ENCODE data around the gene FOXO1. TPM values are rescaled to one million over a fixed set of nuclear protein-coding genes. Genes with fewer than 3 reads are reported as not detected.
A peak's percentile ranks its signal among the peaks of the same experiment; 100 is the strongest.

FOXO1 gene
- total and polyA plus RNA-seq, 9 of the 15 experiments (the other 6 are each of a cell fraction or from before 2014, with no cell fraction given), result 0.04 to 0.73 (median 0.20) TPM

- TF ChIP-seq RBFOX2 (IDR thresholded peaks at IDR 0.05; ENCODE audit: low read depth, low read length), result peak; percentile 55; the same call in 1 of the 2 replicates
- TF ChIP-seq NRF1 (conservative IDR thresholded peaks at IDR 0.05 in 1 of 2, IDR thresholded peaks at IDR 0.05 in 1 of 2), result peak in 1 of 2 experiments; percentile 10; a peak in 1 of 4 replicates
- TF ChIP-seq ARID2 (IDR thresholded peaks at IDR 0.05), result no peak
- TF ChIP-seq KLF10 (CRISPR knock-in tag; IDR thresholded peaks at IDR 0.05), result no peak
- TF ChIP-seq PHF8 (IDR thresholded peaks at IDR 0.05; ENCODE audit: borderline replicate concordance, low read length), result peak; percentile 24; the same call in 1 of the 2 replicates
- no peak for TF ChIP-seq NCOA1 (IDR thresholded peaks at IDR 0.05; ENCODE audit: low read depth)
- peak; percentile 73 for TF ChIP-seq L3MBTL2 (IDR thresholded peaks at IDR 0.05)
- TF ChIP-seq VEZF1 (CRISPR knock-in tag; IDR thresholded peaks at IDR 0.05), result peak; percentile 47; the same call in 1 of the 2 replicates
- TF ChIP-seq FOXP1 (CRISPR knock-in tag; IDR thresholded peaks at IDR 0.05), result 0 out of 2 replicates have a peak, but pooled peaks have one; percentile 25
- no peak for TF ChIP-seq ILK (tag; IDR thresholded peaks at IDR 0.05; ENCODE audit: borderline replicate concordance, low read depth)
- no peak for TF ChIP-seq ZNF586 (CRISPR knock-in tag; conservative IDR thresholded peaks at IDR 0.05)
- TF ChIP-seq LCOR (CRISPR knock-in tag; IDR thresholded peaks at IDR 0.05), result no peak
- TF ChIP-seq ZNF274 (IDR thresholded peaks at IDR 0.05; ENCODE audit: borderline replicate concordance, low read depth, low read length), result no peak
- 0 out of 2 replicates have a peak, but pooled peaks have one; percentile 6 for TF ChIP-seq EGR1 (conservative IDR thresholded peaks at IDR 0.05)
- TF ChIP-seq, protein P1, sequence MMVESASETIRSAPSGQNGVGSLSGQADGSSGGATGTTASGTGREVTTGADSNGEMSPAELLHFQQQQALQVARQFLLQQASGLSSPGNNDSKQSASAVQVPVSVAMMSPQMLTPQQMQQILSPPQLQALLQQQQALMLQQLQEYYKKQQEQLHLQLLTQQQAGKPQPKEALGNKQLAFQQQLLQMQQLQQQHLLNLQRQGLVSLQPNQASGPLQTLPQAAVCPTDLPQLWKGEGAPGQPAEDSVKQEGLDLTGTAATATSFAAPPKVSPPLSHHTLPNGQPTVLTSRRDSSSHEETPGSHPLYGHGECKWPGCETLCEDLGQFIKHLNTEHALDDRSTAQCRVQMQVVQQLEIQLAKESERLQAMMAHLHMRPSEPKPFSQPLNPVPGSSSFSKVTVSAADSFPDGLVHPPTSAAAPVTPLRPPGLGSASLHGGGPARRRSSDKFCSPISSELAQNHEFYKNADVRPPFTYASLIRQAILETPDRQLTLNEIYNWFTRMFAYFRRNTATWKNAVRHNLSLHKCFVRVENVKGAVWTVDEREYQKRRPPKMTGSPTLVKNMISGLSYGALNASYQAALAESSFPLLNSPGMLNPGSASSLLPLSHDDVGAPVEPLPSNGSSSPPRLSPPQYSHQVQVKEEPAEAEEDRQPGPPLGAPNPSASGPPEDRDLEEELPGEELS (CRISPR knock-in tag; IDR thresholded peaks at IDR 0.05; ENCODE audit: borderline replicate concordance), result no peak
- TF ChIP-seq ZBTB8A (IDR thresholded peaks at IDR 0.05; ENCODE audit: partially characterized antibody), result no peak
- peak; percentile 30 for TF ChIP-seq ZFX (CRISPR knock-in tag; IDR thresholded peaks at IDR 0.05)
- TF ChIP-seq ZNF12 (CRISPR knock-in tag; IDR thresholded peaks at IDR 0.05), result no peak
- peak; percentile 90 for TF ChIP-seq ZBTB1 (CRISPR knock-in tag; IDR thresholded peaks at IDR 0.05; ENCODE audit: borderline replicate concordance, low read depth)
- no peak for TF ChIP-seq ID3 (CRISPR knock-in tag; IDR thresholded peaks at IDR 0.05)
- TF ChIP-seq ID3 (tag; IDR thresholded peaks at IDR 0.05), result peak; percentile 19; the same call in 1 of the 2 replicates
- peak; percentile 15 for TF ChIP-seq HNRNPLL (IDR thresholded peaks at IDR 0.05; ENCODE audit: low read depth, low read length, poor library complexity, severe bottlenecking)
- TF ChIP-seq, protein P2, sequence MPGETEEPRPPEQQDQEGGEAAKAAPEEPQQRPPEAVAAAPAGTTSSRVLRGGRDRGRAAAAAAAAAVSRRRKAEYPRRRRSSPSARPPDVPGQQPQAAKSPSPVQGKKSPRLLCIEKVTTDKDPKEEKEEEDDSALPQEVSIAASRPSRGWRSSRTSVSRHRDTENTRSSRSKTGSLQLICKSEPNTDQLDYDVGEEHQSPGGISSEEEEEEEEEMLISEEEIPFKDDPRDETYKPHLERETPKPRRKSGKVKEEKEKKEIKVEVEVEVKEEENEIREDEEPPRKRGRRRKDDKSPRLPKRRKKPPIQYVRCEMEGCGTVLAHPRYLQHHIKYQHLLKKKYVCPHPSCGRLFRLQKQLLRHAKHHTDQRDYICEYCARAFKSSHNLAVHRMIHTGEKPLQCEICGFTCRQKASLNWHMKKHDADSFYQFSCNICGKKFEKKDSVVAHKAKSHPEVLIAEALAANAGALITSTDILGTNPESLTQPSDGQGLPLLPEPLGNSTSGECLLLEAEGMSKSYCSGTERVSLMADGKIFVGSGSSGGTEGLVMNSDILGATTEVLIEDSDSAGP (CRISPR knock-in tag; IDR thresholded peaks at IDR 0.05), result peak; percentile 85
Observed at GRCh38 chr13:40664350-40665125, 1.9 kb downstream of the FOXO1 start (continued).
